Lower lobe of right lung (tissue), 2 donors: ENCODE results near the gene CACTIN. TPM values are rescaled to one million over a fixed set of nuclear protein-coding genes. Genes with fewer than 3 reads are reported as not detected.
A peak's percentile ranks its signal among the peaks of the same experiment; 100 is the strongest.

ENCODE experiments used
- ATAC-seq, 2 donors: fragments of 200-7000 bp; cut with Tn5 transposase; one replicate each; pipeline ENCODE4 v1.9.1; 2020 to 2022; ENCODE audit warnings: mild to moderate bottlenecking in 2 of 2, moderate library complexity in 2 of 2
- DNase-seq: peaks from one replicate; pipeline ENCODE4 v3.0.0-alpha.2; 2020
- H3K27ac ChIP-seq: fragments of 200-600 bp; one replicate; pipeline ENCODE4 v1.8.0; 2022
- H3K27me3 ChIP-seq: fragments of 200-600 bp; one replicate; pipeline ENCODE4 v1.8.0; 2022; ENCODE audit warnings: low read depth
- H3K36me3 ChIP-seq: fragments of 200-600 bp; one replicate; pipeline ENCODE4 v1.8.0; 2022; ENCODE audit warnings: mild to moderate bottlenecking
- H3K4me1 ChIP-seq: fragments of 200-600 bp; one replicate; pipeline ENCODE4 v1.8.0; 2022
- H3K4me3 ChIP-seq: fragments of 200-600 bp; one replicate; pipeline ENCODE4 v1.8.0; 2022; ENCODE audit warnings: mild to moderate bottlenecking
- H3K9me3 ChIP-seq: fragments of 200-600 bp; one replicate; pipeline ENCODE4 v1.8.0; 2022
- intact Hi-C: fragments of 100-400 bp; cut with DNase I; formaldehyde crosslinking; loops from one replicate; pipeline ENCODE4 v1.11.0; 2022
- total RNA-seq: library from RNA; stranded (reverse); fragmentation: NEBNext Ultra II Directional; extraction: Animal tissue kit (Norgen Biotek cat#: 25700); gene quantifications from one replicate; pipeline ENCODE4 v1.2.1, GENCODE V29; 2021
- TF ChIP-seq, protein P1 (sequence below): fragments of 200-600 bp; IDR thresholded peaks from one replicate; pipeline ENCODE4 v1.8.0; 2022; ENCODE audit warnings: antibody characterized with exemption, mild to moderate bottlenecking
- donor health status: DM: no; HTN: yes; CAD: no; lungs with severe emphysema.

CACTIN gene
- total RNA-seq, 1 donor from 2014 or later: 20.3 TPM

DNA sequence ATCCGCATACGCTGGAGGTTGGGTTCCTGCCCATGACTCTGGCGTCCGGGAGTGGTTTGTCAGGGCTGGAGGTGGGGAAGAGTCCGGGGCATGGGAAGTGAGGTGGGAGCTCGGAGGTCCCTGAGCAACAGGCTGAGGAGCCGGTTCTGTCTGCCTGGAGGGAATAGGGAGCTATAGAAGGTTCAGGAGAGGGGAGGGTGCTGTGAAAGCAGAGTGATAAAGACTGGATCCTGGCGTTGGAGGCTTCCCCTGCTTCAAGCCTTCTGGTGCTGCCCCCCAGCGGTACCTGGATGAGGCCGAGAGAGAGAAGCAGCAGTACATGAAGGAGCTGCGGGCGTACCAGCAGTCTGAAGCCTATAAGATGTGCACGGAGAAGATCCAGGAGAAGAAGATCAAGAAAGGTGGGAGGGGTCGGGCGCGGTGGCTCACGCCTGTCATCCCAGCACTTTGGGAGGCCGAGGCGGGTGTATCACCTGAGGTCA, 51.3 kb downstream of the CACTIN start:
- Histone ChIP-seq H3K36me3 (peaks cover 8% of the 10 kb centered on the region), H3K4me3 (no peak overlapping the region), H3K4me1 (peaks cover 23% of the 10 kb centered on the region), H3K27ac (no peak overlapping the region), H3K9me3 (no peaks in the 10 kb centered on the region), H3K27me3 (no peaks in the 10 kb centered on the region)
- TF ChIP-seq, protein P1, sequence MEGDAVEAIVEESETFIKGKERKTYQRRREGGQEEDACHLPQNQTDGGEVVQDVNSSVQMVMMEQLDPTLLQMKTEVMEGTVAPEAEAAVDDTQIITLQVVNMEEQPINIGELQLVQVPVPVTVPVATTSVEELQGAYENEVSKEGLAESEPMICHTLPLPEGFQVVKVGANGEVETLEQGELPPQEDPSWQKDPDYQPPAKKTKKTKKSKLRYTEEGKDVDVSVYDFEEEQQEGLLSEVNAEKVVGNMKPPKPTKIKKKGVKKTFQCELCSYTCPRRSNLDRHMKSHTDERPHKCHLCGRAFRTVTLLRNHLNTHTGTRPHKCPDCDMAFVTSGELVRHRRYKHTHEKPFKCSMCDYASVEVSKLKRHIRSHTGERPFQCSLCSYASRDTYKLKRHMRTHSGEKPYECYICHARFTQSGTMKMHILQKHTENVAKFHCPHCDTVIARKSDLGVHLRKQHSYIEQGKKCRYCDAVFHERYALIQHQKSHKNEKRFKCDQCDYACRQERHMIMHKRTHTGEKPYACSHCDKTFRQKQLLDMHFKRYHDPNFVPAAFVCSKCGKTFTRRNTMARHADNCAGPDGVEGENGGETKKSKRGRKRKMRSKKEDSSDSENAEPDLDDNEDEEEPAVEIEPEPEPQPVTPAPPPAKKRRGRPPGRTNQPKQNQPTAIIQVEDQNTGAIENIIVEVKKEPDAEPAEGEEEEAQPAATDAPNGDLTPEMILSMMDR: no peak
- ATAC-seq (no peak), DNase-seq (no peak)
- intact Hi-C loops: no loop called here

DNA sequence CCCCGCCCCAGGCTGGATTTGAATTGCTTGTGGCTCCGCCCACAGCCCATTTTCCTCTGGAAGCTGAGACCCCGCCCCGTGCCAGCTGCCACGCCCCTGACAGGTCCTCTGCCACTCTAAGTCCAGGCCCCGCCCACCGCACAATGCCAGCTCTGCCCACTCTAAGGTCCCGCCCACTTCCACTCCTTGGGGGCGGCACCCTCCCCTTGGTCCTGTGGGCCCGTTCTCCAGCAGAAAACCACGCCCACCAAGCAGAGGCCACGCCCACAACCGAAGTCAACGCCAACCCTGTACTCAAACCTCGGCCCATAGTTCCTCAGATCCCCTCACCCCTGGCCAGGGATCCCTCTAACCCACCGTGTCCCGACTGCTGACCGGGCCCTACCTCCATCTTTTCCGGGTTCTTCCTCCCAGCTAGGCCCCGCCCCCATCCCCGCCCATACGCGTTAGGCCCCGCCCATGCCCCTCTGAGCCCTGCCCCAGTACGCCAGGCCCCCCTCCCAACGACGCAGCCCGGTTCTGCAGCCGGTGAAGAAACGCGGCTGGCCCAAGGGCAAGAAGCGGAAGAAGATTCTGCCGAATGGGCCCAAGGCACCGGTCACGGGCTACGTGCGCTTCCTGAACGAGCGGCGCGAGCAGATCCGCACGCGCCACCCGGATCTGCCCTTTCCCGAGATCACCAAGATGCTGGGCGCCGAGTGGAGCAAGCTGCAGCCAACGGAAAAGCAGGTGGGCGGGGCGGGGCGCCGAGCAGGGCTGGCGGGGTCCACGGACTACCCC, 52.5 kb downstream of the CACTIN start:
- no peaks in the 10 kb centered on the region for H3K27me3 ChIP-seq
- H3K27ac ChIP-seq: peak overlapping the region; percentile 81
- ATAC-seq (peak; percentile 67 to 81), DNase-seq (peak; percentile 98)
- intact Hi-C loops: no loop called here
- H3K4me1 ChIP-seq: peaks cover 23% of the 10 kb centered on the region
- TF ChIP-seq, protein P1: no peak
- peaks cover 8% of the 10 kb centered on the region for H3K36me3 ChIP-seq
- H3K4me3 ChIP-seq: peak overlapping the region; percentile 99
- no peaks in the 10 kb centered on the region for H3K9me3 ChIP-seq

DNA sequence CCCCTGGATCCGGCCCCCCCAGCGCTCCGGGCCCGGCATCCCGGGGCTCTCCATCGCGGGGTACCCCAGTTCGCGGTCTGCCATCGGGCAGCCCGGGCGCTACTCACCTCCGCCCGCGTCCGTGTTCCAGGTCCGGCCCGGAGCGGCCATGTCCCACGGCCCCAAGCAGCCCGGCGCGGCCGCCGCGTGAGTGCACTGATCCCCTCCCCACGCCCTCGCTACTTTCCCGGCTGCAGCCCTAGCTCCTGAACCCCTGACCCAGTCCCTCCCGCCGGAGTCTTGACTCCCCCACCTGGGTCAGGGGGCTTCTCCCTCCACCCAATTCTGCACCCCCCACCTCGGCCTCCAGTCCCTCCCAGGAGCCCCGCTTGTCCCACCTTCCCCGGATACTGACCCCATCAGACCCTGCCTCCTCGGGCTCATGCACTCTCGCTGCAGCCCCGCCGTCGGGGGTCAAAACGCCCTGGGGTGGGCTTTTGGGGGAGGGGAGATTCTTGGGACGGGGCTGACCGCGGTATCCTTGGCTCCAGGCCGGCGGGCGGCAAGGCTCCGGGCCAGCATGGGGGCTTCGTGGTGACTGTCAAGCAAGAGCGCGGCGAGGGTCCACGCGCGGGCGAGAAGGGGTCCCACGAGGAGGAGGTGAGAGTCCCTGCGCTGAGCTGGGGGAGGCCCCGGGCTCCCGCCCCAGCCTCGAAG, 53.3 kb downstream of the CACTIN start:
- ATAC-seq (peak; percentile 21 to 40), DNase-seq (peak; percentile 69)
- H3K36me3 ChIP-seq: peaks cover 8% of the 10 kb centered on the region
- H3K4me3 ChIP-seq: peak overlapping the region; percentile 99
- peak overlapping the region; percentile 81 for H3K27ac ChIP-seq
- no peaks in the 10 kb centered on the region for H3K27me3 ChIP-seq
- TF ChIP-seq, protein P1: no peak
- no peaks in the 10 kb centered on the region for H3K9me3 ChIP-seq
- intact Hi-C loops: no loop called here
- peaks cover 23% of the 10 kb centered on the region for H3K4me1 ChIP-seq

DNA sequence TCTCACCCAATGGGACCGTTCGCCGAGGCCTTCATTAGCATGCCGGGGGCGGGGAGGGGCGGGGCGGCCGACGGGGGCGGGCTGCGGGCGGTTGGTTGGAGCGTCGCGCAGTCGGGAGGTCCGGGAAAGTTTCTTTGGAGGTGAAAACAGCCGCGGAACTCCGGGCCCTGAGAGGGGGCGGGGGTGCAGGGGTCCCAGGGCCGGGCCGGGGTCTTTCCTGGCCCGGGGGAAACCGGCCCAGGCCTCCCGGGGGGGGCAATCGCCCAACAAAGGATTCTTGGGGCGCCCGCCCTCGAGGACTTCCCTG, 53.8 kb downstream of the CACTIN start, which contains the start of gene HMG20B:
TSS of gene HMG20B (plus strand) at position 90 of the 307 bp plus-strand sequence. CDS start 366 bp downstream, outside the sequence.
- ATAC-seq (peak in 1 of 2 donors; percentile 0), DNase-seq (no peak)
- TF ChIP-seq, protein P1: no peak
- Histone ChIP-seq H3K4me3 (peak within 1 kb of the TSS; percentile 99), H3K36me3 (peaks cover 8% of the 10 kb centered on the region), H3K27ac (peak within 1 kb of the TSS; percentile 81), H3K27me3 (no peaks in the 10 kb centered on the region), H3K4me1 (peaks cover 23% of the 10 kb centered on the region), H3K9me3 (no peaks in the 10 kb centered on the region)
- intact Hi-C loops: no loop called here

DNA sequence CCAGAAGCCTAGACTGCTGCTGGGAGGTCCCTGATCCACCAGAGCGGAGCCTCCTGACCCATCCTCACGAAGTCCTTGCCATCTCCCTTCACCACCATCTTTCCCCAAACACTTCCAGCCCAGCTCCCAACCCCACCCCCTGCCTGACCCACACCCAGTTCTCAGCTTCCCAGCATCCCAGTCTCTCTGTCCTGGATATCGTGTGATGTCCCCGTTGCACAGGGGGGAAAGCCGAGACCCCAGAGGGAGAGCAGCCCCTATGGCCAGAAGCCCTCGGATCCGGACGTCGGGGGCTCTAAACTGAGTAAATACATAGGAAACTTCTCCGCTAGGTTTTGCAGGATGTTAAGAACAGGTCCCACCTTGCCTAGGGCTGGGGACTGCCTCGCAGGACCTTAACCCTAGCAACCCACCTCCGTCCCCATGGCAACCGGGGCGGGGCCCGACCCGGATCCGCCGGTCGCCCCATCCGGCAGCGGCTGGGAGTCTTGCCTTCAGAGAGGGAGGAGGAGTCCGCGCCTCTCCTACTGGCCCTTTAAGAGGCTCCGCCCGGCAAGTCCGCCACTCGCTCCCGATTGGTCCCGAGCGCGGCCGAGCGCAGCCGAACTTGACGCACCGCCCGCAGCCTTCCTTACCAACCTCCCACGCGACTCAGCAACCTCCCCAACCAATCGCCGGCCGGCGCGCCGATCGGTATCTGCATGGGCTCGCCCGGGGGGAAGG, 54.3 kb downstream of the CACTIN start:
- Histone ChIP-seq H3K36me3 (peaks cover 8% of the 10 kb centered on the region), H3K27ac (peak overlapping the region; percentile 53), H3K4me1 (peaks cover 23% of the 10 kb centered on the region), H3K4me3 (peak overlapping the region; percentile 99), H3K9me3 (no peaks in the 10 kb centered on the region), H3K27me3 (no peaks in the 10 kb centered on the region)
- TF ChIP-seq, protein P1: no peak
- DNase-seq (peak; percentile 100), ATAC-seq (peak; percentile 97)
- intact Hi-C loops: no loop called here
